Choroid plexus epithelial cell (primary cell): ENCODE results near the gene FOXP1.

Experiments used
- DNase-seq: peaks from one replicate; pipeline ENCODE4 v3.0.0-alpha.2; 2010; ENCODE audit warnings: low read depth
- H3K4me3 ChIP-seq: 2 replicates; pipeline ENCODE4 v1.5.1; 2011; ENCODE audit warnings: low read depth, mild to moderate bottlenecking, control low read depth, low read length, moderate library complexity
- TF ChIP-seq, protein P1 (sequence below): conservative IDR thresholded peaks from 2 replicates; pipeline ENCODE4 v1.5.1; 2011; ENCODE audit warnings: low read depth, mild to moderate bottlenecking, control low read depth, inconsistent platforms, low read length, moderate library complexity

Gene FOXP1

DNA sequence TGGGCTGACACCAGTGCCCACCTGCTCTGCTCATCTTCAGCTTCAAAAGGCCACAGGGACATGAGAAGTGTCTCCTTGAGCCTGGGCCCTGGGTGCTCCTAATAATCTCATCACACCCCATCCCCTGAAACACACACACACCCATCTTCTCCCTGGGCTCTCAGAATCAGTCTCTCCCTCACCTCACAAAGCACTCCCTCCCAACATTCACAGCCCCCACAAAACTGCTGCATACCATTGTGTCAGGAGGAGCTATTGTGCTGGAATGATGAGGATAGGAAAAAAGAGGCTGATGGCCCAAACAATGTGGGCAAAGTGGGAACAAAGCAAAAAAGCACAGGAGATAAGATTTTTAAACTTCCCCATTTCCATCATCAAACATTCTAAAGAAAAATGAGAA lies 16.8 kb downstream of the FOXP1 start:
- H3K4me3 ChIP-seq = no peak overlapping the region
- TF ChIP-seq, protein P1, sequence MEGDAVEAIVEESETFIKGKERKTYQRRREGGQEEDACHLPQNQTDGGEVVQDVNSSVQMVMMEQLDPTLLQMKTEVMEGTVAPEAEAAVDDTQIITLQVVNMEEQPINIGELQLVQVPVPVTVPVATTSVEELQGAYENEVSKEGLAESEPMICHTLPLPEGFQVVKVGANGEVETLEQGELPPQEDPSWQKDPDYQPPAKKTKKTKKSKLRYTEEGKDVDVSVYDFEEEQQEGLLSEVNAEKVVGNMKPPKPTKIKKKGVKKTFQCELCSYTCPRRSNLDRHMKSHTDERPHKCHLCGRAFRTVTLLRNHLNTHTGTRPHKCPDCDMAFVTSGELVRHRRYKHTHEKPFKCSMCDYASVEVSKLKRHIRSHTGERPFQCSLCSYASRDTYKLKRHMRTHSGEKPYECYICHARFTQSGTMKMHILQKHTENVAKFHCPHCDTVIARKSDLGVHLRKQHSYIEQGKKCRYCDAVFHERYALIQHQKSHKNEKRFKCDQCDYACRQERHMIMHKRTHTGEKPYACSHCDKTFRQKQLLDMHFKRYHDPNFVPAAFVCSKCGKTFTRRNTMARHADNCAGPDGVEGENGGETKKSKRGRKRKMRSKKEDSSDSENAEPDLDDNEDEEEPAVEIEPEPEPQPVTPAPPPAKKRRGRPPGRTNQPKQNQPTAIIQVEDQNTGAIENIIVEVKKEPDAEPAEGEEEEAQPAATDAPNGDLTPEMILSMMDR = no peak
- DNase-seq = no peak

DNA sequence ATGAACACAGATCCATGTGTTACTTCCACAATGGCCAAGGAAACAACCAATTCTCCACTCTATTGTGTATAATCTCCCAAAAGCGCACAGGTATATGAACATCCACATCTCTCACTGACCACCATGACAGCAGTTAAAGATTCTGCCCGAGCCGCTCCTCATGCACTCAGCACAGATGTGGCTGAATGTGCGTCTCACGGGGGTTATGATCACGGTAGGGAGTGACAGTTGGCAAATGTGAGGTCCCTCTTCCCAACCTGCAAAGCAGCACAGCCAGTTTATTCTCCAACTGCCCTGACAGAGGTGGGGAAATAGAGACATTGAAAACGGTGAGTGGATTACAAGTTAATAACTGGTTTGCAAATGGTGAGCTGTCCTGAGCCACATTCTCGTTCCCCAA lies 17.6 kb downstream of the FOXP1 start:
- TF ChIP-seq, protein P1 = no peak
- no peak for DNase-seq
- no peak overlapping the region for H3K4me3 ChIP-seq

DNA sequence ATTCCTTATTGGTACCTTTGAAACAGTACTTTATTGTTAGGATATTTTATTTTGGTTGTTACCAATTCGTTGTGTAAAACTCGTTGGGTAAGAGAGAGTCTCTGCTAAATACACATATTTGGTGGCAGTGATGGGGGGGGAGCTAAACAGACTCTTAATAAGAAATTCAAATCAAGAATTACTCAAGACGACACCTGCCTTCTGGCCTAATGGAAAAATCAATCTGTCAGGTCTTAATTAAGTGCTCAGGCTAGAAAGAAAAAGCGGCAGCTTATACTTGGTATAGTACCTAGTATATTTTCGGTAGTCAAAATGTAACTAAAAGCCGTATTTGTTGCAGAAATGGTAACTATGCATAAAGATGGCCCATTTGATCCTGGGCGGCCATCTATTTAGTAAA lies 18.2 kb downstream of the FOXP1 start:
- no peak for DNase-seq
- TF ChIP-seq, protein P1 = no peak
- H3K4me3 ChIP-seq = no peak overlapping the region

DNA sequence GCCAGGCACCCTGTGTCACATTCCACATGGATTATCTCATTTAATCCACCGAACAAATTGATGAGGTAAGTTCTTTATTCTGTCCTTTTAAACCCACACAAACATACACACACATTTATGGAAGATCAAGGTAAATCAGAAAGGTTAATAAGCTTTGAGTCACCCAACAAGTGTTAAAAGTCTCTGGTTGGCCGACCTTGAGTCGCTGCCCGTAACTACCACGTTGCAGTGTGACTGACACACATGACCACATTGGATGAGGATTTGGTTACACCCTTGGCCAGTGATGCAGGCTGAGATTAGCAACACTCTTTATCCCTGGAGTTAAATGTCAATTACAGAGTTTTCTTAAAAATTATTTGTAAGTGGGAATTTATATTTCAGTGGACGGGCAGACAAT lies 19.2 kb downstream of the FOXP1 start:
- DNase-seq = no peak

DNA sequence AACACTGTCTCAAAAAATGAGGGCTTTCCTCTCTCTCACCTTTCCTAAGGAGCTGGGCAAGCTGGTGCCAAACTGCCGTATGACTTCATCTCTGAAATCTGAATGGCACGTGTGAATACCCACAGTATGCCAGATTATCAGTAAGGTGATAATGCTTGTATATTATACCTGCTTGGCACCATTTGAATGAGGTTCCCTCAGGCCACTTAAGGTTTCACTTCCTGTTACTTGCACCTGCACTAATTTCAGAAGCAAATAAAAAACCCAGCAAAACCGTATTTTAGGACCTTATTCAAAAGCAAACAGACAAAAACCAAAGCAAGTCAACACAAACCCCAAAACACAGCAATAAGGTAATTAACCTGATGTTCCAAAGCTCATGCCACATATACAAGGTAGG lies 19.7 kb downstream of the FOXP1 start:
- TF ChIP-seq, protein P1 = no peak
- H3K4me3 ChIP-seq = no peak overlapping the region
- DNase-seq = no peak

More for the DNA sequence above, 19.2 kb downstream of the FOXP1 start:
- TF ChIP-seq, protein P1 = no peak
- no peak overlapping the region for H3K4me3 ChIP-seq

DNA sequence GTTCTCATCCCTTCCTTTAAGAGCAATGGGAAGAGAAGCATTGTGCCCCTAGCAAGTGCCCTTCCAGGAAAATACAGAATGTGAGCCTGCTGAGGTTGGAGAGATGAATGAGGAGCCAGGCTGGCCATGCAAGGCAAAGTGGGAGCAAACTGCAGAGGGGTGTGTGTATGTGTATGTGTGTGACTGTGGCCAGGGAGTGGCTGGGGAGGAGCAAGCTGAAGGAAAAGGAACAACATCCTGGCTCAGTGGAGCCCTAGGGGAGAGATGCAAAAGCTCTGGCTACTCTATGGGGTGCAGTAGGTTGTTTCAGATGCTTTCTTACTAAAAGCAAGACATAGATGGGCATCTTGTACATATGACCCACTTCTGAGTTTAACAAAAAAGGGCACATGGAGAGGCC lies 20.6 kb downstream of the FOXP1 start:
- DNase-seq = no peak
- TF ChIP-seq, protein P1 = no peak
- H3K4me3 ChIP-seq = no peak overlapping the region

DNA sequence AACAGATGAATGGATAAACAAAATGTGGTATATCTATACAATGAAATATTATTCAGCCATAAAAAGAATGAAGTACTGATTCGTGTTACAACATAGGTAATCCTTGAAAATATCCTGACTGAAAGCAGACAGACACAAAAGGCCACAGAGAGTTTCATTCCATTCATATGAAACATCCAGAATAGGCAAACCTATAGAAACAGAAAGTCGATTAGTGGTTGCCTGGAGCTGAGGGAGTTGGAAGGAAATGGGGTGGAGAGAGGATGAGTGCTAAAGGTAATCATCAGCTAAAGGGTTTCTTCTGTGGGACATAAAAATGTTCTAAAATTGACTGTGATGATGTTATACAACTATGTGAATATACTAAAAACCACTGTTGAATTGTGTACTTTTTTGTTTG lies 22.9 kb downstream of the FOXP1 start:
- H3K4me3 ChIP-seq = no peak overlapping the region
- TF ChIP-seq, protein P1 = no peak
- peak; percentile 43 for DNase-seq
